NCI-H1694 (cell line): Measurements from ENCODE around the gene DBNDD1.

Experiments used
- DNase-seq: peaks from one replicate; lab custom pipeline; 2025; lab: John Stamatoyannopoulos, UW

The DBNDD1 gene

GRCh38 chr16:89960966-89961365 is 58.3 kb downstream of the DBNDD1 start:
- DNase-seq, result no peak

- DNase-seq, result no peak
Observed at GRCh38 chr16:89958596-89958995, 60.7 kb downstream of the DBNDD1 start.

- no peak for DNase-seq
Observed at GRCh38 chr16:89958068-89958467, 61.2 kb downstream of the DBNDD1 start.

- no peak for DNase-seq
Observed at GRCh38 chr16:89957216-89957785, 62.0 kb downstream of the DBNDD1 start.

GRCh38 chr16:89956505-89957215 is 62.6 kb downstream of the DBNDD1 start:
- no peak for DNase-seq

GRCh38 chr16:89955001-89955685 is 64.1 kb downstream of the DBNDD1 start:
- no peak for DNase-seq
